ENCODE results near the gene INS. TPM values are rescaled to one million over a fixed set of nuclear protein-coding genes. Genes with fewer than 3 reads are reported as not detected.
A peak's percentile ranks its signal among the peaks of the same experiment; 100 is the strongest.

The INS gene
- total RNA-seq, 2 donors from 2014 or later = not detected

- H3K4me1 ChIP-seq (ENCODE audit: control insufficient read depth in 1 of 2, low read depth in 2 of 2) = peaks cover 3 to 4% of the 10 kb centered on the region in 2 donors
- no peak for TF ChIP-seq CTCF (IDR thresholded peaks at IDR 0.05)
- no peak for DNase-seq (ENCODE audit: low spot score)
- no peak overlapping the region for H3K27ac ChIP-seq
- no peaks in the 10 kb centered on the region for H3K9me3 ChIP-seq
- H3K36me3 ChIP-seq = no peaks in the 10 kb centered on the region
- H3K27me3 ChIP-seq (replicated peaks; ENCODE audit: insufficient read depth) = no peaks in the 10 kb centered on the region
- H3K4me3 ChIP-seq = no peak overlapping the region
- ATAC-seq (ENCODE audit: insufficient number of reproducible peaks, low FRiP score, low read depth) = no peak
Observed at GRCh38 chr11:2154195-2154585, 6.8 kb downstream of the INS start.

- Histone ChIP-seq H3K27ac (no peak overlapping the region), H3K27me3 (replicated peaks; ENCODE audit: insufficient read depth) (no peaks in the 10 kb centered on the region)
Observed at GRCh38 chr11:2153581-2154194, 7.3 kb downstream of the INS start.

GRCh38 chr11:2151500-2152257 is 9.3 kb downstream of the INS start:
- TF ChIP-seq CTCF (IDR thresholded peaks at IDR 0.05) = peak; percentile 81
- no peaks in the 10 kb centered on the region for H3K27me3 ChIP-seq (replicated peaks; ENCODE audit: insufficient read depth)
- H3K4me3 ChIP-seq = no peak overlapping the region
- H3K36me3 ChIP-seq = no peaks in the 10 kb centered on the region
- no peak overlapping the region for H3K27ac ChIP-seq
- ATAC-seq (ENCODE audit: insufficient number of reproducible peaks, low FRiP score, low read depth) (no peak), DNase-seq (ENCODE audit: low spot score) (peak; percentile 11)
- H3K4me1 ChIP-seq (ENCODE audit: control insufficient read depth in 1 of 2, low read depth in 2 of 2) = peaks cover 3 to 4% of the 10 kb centered on the region in 2 donors
- no peaks in the 10 kb centered on the region for H3K9me3 ChIP-seq

More at GRCh38 chr11:2153581-2154194, 7.3 kb downstream of the INS start:
- Histone ChIP-seq H3K9me3 (no peaks in the 10 kb centered on the region), H3K4me1 (ENCODE audit: control insufficient read depth in 1 of 2, low read depth in 2 of 2) (peaks cover 3 to 4% of the 10 kb centered on the region in 2 donors), H3K36me3 (no peaks in the 10 kb centered on the region), H3K4me3 (no peak overlapping the region)
- no peak for DNase-seq (ENCODE audit: low spot score)
- TF ChIP-seq CTCF (IDR thresholded peaks at IDR 0.05) = no peak
- ATAC-seq (ENCODE audit: insufficient number of reproducible peaks, low FRiP score, low read depth) = no peak

- peaks cover 6% of the 10 kb centered on the region for H3K27me3 ChIP-seq (replicated peaks; ENCODE audit: insufficient read depth)
- H3K9me3 ChIP-seq = no peaks in the 10 kb centered on the region
- TF ChIP-seq CTCF (IDR thresholded peaks at IDR 0.05) = peak; percentile 15
- no peak overlapping the region for H3K27ac ChIP-seq
- H3K4me3 ChIP-seq = no peak overlapping the region
- H3K4me1 ChIP-seq (ENCODE audit: control insufficient read depth in 1 of 2, low read depth in 2 of 2) = peaks cover 3 to 4% of the 10 kb centered on the region in 2 donors
- DNase-seq (ENCODE audit: low spot score) = no peak
- no peaks in the 10 kb centered on the region for H3K36me3 ChIP-seq
- ATAC-seq (ENCODE audit: insufficient number of reproducible peaks, low FRiP score, low read depth) = no peak
Observed at GRCh38 chr11:2149864-2150847, 10.9 kb downstream of the INS start.
